Mesothelial cell of epicardium (in vitro differentiated cells): ENCODE measurements around the gene LIMS2. TPM values are rescaled to one million over a fixed set of nuclear protein-coding genes. Genes with fewer than 3 reads are reported as not detected.
A peak's percentile ranks its signal among the peaks of the same experiment; 100 is the strongest.

Experiments
- DNase-seq, 2 experiments: peaks; one replicate each; pipeline ENCODE4 v3.0.0; 2021; ENCODE audit warnings: low spot score in 2 of 2; ENCODE audit not compliant: unreplicated experiment in 2 of 2
- H3K27ac Mint-ChIP-seq: 2 replicates; pipeline ENCODE4 v1.8.0; 2021; ENCODE audit warnings: mixed read lengths
- H3K27me3 Mint-ChIP-seq: 2 replicates; pipeline ENCODE4 v1.8.0; 2021; ENCODE audit warnings: low read depth, mixed read lengths
- H3K36me3 Mint-ChIP-seq: 2 replicates; pipeline ENCODE4 v1.8.0; 2021; ENCODE audit warnings: mixed read lengths
- H3K4me1 Mint-ChIP-seq: 2 replicates; pipeline ENCODE4 v1.8.0; 2021; ENCODE audit warnings: mixed read lengths
- H3K4me3 Mint-ChIP-seq: 2 replicates; pipeline ENCODE4 v1.8.0; 2021; ENCODE audit warnings: mild to moderate bottlenecking, moderate library complexity, mixed read lengths
- H3K9me3 Mint-ChIP-seq: 2 replicates; pipeline ENCODE4 v1.8.0; 2021; ENCODE audit warnings: mixed read lengths
- total RNA-seq: library from RNA; stranded (reverse); gene quantifications from 3 replicates; pipeline ENCODE4 v1.2.1, GENCODE V29; 2021
- TF ChIP-seq, protein P1 (sequence below): fragments of 200-600 bp; sonication (generic); IDR thresholded peaks from one replicate; pipeline ENCODE4 v1.5.0; 2021; ENCODE audit warnings: antibody characterized with exemption; ENCODE audit not compliant: unreplicated experiment

The LIMS2 gene
- total RNA-seq: 11.9 to 13.0 TPM (median 11.9 TPM) in 3 replicates

DNA sequence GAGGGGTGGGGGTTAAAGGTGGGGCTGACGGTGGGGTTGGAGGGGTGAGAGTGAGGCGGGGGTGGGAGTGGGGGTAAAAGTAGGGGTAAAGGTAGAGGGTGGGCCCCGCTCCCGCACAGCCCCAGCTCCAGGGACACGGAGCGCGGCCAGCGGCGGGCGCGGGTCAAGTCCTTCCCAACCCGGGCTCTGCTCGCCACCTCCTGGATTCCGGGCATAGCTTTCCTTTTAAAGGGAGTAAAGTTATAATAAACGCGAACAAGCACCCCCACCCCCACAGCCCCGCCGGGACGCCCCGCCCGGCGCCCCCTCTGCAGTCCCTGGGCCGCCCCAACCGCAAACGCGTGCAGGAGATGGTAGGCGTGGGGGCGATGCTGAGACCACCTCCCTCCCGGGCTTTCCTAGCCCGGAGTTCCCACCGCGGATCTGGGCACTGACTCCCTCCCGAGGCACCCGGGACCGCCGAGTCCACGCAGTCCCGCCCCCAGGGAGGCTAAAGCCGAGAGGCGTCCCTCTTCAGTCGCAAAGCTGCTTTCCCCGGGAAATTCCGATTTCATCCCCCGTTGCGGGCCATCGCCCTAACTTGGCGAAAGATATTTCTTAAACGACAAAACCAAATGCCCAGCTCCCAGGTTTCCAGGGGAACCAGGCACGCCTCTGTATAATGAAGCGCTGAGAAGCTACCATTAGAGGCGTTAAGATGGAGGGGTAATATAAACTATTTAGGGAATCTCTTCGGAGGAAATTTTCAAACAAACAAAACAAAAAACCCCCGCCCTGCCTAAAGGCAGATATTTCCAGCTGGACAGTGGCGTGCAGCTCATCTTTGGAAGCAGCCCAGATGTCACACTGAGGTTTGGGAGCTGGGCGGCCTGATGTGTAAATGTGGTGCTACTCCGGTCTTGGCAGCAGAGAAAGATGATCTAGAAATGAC lies at the start of gene LIMS2:
Gene LIMS2 (minus strand): TSS at position 200 of the 931 bp plus-strand sequence. CDS start 506 bp downstream, outside the sequence.
- peak within 1 kb of the TSS; percentile 76 for H3K4me3 Mint-ChIP-seq
- DNase-seq: no peak
- no peaks in the 10 kb centered on the region for H3K36me3 Mint-ChIP-seq
- H3K4me1 Mint-ChIP-seq: peaks cover 11% of the 10 kb centered on the region
- H3K27me3 Mint-ChIP-seq: peaks cover 63% of the 10 kb centered on the region
- TF ChIP-seq, protein P1, sequence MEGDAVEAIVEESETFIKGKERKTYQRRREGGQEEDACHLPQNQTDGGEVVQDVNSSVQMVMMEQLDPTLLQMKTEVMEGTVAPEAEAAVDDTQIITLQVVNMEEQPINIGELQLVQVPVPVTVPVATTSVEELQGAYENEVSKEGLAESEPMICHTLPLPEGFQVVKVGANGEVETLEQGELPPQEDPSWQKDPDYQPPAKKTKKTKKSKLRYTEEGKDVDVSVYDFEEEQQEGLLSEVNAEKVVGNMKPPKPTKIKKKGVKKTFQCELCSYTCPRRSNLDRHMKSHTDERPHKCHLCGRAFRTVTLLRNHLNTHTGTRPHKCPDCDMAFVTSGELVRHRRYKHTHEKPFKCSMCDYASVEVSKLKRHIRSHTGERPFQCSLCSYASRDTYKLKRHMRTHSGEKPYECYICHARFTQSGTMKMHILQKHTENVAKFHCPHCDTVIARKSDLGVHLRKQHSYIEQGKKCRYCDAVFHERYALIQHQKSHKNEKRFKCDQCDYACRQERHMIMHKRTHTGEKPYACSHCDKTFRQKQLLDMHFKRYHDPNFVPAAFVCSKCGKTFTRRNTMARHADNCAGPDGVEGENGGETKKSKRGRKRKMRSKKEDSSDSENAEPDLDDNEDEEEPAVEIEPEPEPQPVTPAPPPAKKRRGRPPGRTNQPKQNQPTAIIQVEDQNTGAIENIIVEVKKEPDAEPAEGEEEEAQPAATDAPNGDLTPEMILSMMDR: no peak
- no peaks in the 10 kb centered on the region for H3K9me3 Mint-ChIP-seq
- peak within 1 kb of the TSS; percentile 43 for H3K27ac Mint-ChIP-seq

GRCh38 chr2:127722807-127723206 lies 47.5 kb upstream of the LIMS2 start:
- H3K4me3 Mint-ChIP-seq: no peak overlapping the region
- DNase-seq: no peak
- TF ChIP-seq, protein P1: no peak

DNA sequence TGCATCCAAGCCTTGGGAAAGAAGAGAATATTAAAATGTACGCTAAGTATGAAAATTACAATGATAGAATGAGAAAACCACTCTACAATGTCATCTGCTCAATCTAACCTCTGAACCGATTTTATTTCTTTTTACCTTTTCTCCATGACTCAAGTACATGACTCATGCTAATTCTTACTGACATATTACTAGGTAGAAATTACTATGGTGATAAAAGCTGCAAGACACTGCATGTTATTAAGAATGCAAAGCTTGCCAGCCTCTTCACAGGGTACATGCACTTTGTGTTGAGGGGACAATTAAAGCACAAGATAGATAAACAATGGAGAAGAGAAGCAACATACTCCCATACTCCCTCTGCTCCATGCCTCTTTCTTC lies 46.6 kb upstream of the LIMS2 start:
- DNase-seq: no peak
- H3K4me3 Mint-ChIP-seq: no peak overlapping the region
- H3K4me1 Mint-ChIP-seq: no peaks in the 10 kb centered on the region
- no peaks in the 10 kb centered on the region for H3K9me3 Mint-ChIP-seq
- peaks cover 40% of the 10 kb centered on the region for H3K36me3 Mint-ChIP-seq
- no peaks in the 10 kb centered on the region for H3K27me3 Mint-ChIP-seq
- H3K27ac Mint-ChIP-seq: no peak overlapping the region
- TF ChIP-seq, protein P1: no peak

More at GRCh38 chr2:127722807-127723206, 47.5 kb upstream of the LIMS2 start:
- peaks cover 40% of the 10 kb centered on the region for H3K36me3 Mint-ChIP-seq
- no peaks in the 10 kb centered on the region for H3K9me3 Mint-ChIP-seq
- no peaks in the 10 kb centered on the region for H3K4me1 Mint-ChIP-seq
- H3K27me3 Mint-ChIP-seq: no peaks in the 10 kb centered on the region
- no peak overlapping the region for H3K27ac Mint-ChIP-seq

DNA sequence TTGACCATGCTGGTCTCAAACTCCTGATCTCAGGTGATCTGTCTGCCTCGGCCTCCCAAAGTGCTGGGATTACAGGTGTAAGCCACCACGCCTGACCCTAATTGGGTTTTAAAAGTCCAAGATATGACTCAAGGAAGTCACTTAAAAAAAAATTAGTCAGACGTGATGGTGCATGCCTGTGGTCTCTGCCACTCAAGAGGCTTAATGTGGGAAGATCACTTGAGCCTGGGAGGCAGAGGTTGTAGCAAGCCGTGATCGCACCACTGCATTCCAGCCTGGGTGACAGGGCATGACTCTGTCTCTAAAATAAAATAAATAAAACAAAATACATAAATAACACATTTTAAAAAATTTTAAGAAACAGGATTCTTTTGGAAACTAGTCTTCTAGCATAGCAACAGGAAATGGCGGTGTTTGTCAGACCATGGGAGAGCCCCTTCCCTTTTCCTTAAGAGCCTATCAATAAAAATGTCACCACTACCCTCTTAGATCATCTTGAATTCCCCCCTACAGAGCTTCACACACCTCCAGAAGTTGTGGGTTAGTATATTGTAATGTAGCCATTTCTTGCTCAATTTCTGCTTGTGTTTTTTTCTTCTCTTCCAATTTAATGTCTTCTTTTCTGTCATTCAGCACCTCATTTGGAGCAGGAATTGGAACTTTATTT lies 46.1 kb upstream of the LIMS2 start:
- Mint-ChIP-seq H3K27me3 (no peaks in the 10 kb centered on the region), H3K9me3 (no peaks in the 10 kb centered on the region), H3K36me3 (peaks cover 40% of the 10 kb centered on the region), H3K4me3 (no peak overlapping the region), H3K4me1 (no peaks in the 10 kb centered on the region), H3K27ac (no peak overlapping the region)
- TF ChIP-seq, protein P1: no peak
- DNase-seq: no peak

DNA sequence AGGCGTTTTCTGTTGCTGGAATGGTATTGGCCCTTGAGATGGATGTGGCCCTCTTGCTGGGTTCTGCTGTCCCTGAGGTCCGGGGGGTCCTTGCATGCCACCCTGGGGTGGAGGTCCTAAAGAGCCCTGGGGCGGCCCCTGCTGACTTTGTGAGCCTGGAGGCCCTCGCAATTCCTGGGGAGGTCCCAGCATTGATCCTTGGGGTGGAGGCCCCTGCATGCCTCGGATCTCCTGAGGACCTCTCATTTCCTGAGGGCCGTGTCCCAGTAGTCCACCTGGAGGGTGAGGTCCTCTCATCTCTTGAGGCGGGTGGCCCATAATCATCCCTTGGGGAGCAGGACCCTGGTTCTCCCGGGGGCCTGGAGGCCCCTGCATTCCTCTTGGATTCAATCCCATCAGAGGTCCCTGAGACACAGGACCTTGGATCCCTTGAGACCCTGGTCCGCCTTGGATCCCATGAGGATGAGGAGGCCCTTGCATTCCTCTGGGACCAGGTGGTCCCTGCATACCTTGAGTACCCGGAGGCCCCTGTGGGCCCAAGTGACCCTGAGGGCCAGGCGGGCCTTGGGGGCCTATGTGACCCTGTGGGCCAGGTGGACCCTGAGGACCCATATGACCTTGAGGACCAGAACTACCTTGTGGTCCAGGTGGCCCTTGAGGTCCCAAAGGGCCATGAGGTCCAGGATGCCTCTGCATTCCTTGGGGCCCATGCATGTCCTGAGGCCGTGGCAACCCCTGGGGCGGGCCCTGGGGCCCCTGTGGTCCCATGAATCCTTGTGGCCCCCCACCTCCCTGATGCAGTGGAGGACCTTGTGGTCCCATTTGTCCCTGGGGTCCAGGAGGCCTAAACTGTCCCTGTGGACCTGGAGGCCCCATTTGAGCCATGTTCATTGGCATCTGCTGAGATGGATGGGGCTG lies 44.2 kb upstream of the LIMS2 start:
- H3K27ac Mint-ChIP-seq: no peak overlapping the region
- TF ChIP-seq, protein P1: no peak
- no peaks in the 10 kb centered on the region for H3K9me3 Mint-ChIP-seq
- H3K4me1 Mint-ChIP-seq: no peaks in the 10 kb centered on the region
- H3K4me3 Mint-ChIP-seq: no peak overlapping the region
- H3K27me3 Mint-ChIP-seq: no peaks in the 10 kb centered on the region
- DNase-seq: no peak
- peaks cover 32% of the 10 kb centered on the region for H3K36me3 Mint-ChIP-seq
